Erythroblast (primary cell): ENCODE measurements around the gene HACD2.

Experiments used
- DNase-seq, 2 experiments: peaks; one replicate each; lab custom pipeline; 2025; lab: John Stamatoyannopoulos, UW
- GATA1 ChIP-seq: IDR thresholded peaks from 2 replicates; pipeline ENCODE4 v1.6.1; 2011; ENCODE audit warnings: low read depth, mild to moderate bottlenecking, control low read depth, low read length, moderate library complexity
- POLR2A ChIP-seq: IDR thresholded peaks from 2 replicates; pipeline ENCODE4 v1.6.1; 2011; ENCODE audit warnings: mild to moderate bottlenecking, low read length

HACD2 gene

DNA sequence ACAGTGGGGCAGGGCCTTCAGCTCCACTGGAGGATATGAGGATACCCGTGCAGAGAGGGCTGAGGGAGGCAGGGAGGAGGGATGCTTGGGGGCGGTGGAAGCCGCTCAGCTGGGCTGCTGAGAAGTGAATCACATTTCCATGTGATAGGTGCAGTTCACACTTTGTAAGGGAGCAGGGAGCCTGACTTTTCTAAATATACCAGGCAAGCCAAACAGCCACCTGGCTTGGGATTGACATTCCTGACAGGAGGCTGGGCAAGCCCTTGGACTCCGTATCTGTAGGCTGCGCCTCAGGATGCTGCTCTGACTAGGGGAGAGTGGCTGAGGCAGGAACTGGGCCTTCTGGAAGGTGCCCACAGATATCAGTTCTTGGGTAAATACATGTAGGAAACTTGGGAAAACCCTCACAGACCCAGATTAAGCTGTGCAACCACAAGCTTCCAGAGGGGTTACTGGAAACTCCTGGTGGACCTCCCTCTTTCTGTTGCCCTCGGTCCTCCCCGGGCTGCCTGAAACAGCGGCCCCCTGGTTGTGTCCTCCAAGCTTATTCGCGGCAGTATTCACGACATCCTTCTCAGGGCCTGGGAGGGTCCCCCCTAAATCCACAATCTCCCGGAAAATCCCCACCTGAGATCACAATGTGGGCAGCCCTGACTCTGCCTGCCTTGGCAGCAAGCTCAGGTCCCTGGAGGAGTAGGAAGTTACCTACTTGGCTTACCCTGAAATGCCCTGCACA is 103.0 kb downstream of the HACD2 start:
- no peak for DNase-seq
- no peak for TF ChIP-seq POLR2A
- no peak for TF ChIP-seq GATA1

DNA sequence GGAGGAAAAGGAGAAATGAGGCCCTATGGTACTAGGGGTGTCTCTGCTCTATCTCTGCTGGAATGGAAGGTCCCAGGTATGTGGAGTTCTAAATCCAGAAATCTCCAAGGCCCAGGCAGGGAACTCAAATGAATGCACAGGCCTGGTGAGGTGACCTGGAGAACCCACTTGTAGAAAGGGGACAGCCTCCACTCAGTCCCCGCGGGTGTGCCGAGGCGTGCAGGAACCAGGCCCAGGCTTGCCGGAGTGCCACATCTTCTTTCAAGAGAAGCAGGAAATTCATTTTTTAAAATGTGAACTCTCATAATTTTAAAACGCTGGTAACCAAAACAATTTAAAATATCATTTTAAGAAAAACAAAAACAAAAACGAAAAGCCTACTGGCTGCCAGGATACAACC is 103.8 kb downstream of the HACD2 start:
- DNase-seq: no peak

DNA sequence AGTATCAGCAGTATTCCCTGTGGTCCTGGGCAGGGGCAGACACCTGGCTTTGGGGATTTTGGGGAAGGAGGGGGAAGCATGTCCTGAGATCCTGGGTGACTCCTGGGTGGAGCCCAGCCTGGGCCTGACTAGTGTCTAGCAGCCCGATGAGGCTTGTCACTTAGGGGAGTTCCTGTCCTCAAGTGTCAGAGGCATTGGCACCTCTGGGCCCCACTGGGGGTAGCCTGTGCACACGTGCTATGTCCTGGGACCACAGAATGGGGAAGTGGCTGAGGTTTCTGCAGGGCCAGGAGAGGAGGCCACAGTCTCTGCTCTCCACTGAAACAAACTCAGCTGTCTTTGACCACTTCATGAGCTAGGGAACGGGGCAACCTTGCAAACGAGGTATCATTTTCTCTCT is 104.4 kb downstream of the HACD2 start:
- TF ChIP-seq GATA1: no peak
- no peak for TF ChIP-seq POLR2A
- DNase-seq: no peak

More for the DNA sequence above, 103.8 kb downstream of the HACD2 start:
- no peak for TF ChIP-seq POLR2A

DNA sequence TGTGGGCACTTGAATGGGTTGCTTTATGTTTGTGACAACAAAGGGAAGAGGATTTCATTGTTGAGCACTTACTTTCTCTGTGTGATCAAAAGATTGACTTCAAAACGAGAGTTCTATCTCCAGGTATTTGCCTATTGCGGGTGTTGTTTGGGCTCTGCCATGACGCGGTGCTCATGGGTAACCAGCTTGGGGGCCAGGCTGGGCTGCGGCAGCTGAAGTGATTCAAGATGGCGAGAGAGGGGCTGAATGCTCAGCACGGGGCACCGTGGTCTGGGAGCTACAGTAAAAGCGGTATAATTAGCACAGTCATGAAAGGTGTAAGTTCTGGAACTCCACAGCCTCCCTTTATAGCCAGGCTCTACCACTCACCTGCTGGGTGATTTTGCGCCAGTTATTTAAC is 105.0 kb downstream of the HACD2 start:
- no peak for TF ChIP-seq GATA1
- TF ChIP-seq POLR2A: no peak
- DNase-seq: no peak

DNA sequence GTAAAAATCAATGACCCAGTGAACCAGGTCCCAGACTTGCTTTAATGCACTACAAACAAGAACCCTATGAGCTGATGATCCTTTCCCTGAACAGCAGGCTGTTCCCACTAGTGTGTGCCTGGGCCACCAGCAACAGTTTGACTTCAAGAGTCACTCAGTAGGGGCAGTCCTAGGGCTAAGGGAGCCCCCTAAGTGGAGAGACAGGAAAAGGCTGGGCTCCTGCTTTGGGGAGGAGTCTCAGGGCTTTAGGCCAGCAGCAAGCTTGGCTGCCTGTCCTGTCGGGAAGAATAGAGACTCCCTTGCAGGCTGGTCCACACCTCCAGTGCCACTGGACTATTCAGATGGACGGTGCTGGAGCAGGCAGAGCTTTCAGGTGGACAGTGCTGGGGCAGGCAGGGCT is 106.5 kb downstream of the HACD2 start:
- TF ChIP-seq GATA1: no peak
- TF ChIP-seq POLR2A: no peak
- no peak for DNase-seq

DNA sequence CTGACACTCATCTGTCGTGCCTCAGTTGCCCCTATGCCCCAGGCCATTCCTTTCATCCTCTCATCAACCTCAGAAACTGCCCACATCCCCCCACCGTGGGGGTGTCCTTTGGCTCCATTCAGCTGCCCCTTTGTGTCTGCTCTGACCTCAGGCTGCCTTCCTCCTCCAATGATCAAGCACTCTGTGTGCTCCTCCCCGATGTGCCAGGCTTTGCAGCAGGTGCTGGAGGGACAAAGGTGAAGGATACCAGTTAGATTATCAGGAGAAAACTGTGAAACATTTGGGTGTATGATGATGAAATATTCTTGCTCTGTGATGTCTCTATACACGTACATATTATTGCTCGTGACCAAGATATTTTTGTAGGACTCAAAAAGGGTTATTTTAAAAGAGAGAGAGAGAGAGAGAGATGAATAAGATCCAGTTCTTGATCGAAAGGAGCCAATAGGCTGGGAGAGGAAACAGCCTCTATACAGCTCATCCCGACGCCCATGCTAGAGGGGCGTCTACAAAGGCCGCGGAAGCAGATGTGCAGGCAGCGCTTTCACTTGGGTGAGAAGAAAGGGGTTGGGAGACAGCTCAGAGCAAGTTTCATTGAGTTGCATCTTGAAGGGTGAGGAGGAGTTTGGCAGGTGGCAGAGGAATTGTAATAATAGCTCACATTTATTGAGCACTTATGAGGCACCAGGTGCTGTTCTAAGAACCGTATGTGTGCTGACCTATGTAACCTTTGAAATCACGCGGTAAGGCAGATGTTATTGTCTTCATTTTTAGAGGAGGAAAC is 107.7 kb downstream of the HACD2 start:
- no peak for TF ChIP-seq POLR2A
- no peak for TF ChIP-seq GATA1
- DNase-seq: no peak

DNA sequence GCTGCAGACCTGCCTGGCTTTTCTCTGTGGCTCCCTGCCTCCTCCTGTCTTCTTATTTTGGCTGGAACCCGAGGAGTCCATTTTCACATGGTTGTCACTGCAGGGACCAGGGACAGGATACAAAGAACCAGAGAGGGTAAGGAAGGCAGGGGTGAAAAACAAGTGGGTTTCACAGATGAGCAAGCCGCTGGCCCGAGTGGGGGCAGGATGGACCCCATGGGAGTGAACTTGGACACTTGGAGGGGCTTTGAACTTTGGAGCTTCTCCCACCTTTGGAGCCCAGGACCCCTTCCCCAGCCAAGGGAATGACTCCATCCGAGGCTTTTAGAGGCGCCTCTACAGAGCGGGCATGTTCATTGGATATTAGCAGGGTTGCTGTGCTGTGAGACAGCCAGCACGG is 109.1 kb downstream of the HACD2 start:
- TF ChIP-seq GATA1: no peak
- DNase-seq: no peak

DNA sequence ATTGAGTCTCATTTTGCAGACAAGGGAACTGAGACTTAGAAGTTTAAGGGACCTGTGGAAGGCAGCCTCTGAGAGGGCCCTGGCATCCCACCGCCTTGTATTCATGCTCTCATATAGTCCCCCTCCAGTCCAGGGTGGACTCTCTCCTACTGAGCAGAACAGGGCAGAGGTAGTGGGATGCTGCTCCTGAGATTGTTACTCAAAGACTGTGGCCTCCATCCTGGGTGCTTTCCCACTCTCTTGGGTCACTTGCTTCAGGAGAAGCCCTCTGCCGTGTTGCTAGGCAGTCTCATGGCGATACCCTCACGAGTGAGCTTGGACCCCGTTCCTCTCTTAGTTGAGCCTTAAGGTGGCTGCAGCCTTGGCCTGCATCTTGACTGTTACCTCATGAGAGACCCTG is 113.7 kb downstream of the HACD2 start:
- no peak for DNase-seq
- TF ChIP-seq POLR2A (no peak), GATA1 (no peak)

DNA sequence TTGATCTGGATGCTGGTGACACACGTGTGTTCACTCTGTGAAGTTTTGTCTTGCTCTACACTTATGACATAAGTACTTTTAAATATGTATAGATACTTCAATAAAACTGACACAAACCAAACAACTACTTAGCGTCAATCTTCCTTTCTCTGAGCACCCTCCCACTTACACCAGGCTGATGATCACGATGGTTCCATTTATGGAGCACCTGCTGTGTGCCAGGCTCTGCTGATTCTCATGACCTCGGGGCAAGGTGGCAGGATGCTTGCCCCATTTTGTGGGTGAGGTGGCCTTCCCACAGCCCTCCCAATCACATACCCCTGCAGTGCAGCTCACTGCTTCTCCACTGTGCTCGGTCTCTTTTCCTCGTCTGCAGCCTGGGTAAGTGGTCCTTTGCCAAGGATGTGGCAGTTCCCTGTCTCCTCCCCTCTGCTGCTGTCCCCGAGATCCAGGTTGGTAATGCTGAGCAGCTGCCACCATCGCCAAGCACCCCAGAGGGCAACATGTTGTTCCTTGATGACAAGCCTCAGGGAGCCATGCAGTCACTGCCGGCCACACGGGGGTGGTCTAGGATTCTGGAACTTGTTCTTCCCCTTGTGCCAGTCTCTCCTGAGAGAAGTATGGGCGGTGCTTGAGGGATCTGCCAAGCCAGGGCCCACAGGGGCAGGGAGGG is 115.4 kb downstream of the HACD2 start:
- no peak for DNase-seq
- no peak for TF ChIP-seq POLR2A

DNA sequence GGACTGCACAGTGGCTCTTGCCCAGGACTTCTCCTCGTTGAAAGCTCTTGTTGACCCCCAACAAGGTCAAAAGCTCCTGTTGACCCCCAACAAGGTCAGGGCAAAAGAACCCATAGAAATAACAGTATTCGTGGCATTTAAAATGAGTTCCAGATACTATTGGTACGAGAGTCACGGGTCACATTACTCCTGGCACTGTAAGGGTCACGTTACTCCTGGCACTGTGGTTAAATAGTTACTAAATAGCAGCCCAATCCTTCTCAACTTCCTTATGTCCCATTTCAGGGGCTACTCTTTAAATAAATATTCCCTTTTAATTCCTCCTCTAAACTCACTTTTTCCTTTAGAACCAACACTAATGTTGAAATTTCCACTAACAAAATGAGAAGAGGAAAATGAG is 117.8 kb downstream of the HACD2 start:
- TF ChIP-seq GATA1: no peak
- no peak for TF ChIP-seq POLR2A
- no peak for DNase-seq

DNA sequence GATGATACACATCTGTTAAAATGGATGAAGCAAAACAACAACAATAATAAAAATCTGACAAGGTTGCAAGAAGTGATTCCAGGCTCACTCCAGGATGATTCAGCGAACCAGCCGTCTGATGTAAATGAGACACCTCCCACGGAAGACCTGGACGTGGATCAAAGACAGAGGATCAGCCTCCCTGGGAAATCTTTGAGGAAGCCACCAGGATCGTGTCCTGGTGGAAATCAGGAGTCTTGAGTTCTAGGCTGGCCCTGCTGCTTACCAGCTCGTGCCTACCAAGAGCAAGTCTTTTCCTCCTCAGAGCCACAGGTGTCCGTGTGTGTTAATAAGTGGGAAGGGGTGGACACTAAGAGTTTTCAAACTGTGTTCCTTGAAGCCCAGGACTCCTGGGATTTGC is 120.6 kb downstream of the HACD2 start:
- no peak for TF ChIP-seq POLR2A
- TF ChIP-seq GATA1: no peak
- no peak for DNase-seq

DNA sequence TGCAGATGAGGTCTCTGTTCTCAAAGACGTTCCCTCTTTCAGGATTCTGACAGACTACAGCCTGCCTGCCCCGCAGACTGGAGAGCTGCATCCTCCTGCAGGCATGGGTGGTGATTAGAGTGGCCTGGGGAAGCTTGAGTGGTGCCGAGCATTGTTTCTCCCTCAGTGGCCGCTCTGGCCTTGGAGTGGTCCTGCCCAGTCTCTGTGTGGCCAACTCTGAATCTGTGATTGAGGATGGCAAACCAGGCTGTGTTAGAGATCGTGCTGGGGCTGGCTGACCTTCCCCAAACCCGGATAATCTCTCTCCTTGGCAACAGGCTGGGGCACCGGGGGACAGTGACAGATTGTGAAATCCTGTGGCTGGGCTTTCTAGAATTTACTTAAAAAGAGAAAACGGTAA is 125.0 kb downstream of the HACD2 start:
- no peak for DNase-seq
- no peak for TF ChIP-seq POLR2A
- TF ChIP-seq GATA1: no peak

DNA sequence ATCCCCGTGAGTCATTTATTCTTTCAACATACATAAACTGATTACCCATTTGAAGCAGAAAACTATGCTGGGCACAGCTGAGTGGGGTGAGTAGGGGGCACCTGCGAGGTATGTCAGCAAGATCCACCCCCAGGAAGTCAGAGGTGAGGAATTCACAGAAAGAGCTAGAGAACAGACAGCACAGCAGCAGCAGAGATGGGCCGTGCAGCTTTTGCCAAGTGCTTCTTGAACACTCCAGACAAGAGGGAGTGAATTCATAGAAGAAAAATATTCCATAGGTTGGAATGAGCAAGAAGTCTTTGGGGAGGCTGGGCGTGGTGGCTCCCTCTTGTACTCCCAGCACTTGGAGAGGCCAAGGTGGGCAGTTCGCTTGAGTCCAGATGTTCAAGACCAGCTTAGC is 126.6 kb downstream of the HACD2 start:
- DNase-seq: no peak
- TF ChIP-seq GATA1 (no peak), POLR2A (no peak)

DNA sequence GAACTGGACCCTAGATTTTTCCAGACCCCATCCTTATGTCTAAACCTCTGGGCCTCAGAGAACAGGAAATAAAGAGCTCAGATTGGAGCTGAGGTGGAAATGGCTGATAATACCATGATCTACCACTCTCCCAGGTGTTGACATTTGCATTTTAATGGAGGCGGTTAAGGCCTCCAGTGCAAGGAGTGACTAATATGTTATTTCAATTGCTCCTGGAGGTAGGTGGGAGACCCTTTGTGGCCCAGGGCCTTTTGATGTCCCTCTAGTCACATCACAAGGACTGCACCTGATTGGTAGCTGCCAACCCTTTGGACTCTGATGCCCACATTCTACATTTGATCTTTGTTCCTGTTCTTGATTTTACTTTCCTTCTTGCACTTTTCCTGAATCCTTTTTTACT is 127.0 kb downstream of the HACD2 start:
- DNase-seq: no peak
- TF ChIP-seq POLR2A (no peak), GATA1 (no peak)

DNA sequence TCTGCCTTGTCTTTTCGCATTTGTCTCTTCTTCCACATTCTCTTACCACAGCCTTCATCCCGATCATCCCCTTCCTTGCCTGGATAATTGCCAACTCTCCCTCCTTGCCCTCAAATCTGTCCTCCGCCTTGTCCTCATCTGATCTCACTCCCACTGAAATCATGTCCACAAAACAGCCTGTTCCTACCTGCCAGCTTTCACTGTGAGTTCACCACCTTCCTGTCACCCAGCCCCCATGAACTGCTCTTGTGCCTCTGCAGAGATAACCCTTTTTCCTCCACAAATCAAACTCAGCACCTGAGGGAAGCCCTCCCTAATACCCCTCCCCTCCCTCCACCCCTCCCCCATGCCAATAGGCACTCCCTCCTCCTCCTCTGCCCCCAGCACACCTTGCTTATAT is 131.2 kb downstream of the HACD2 start:
- DNase-seq: no peak
- TF ChIP-seq POLR2A (no peak), GATA1 (no peak)
